DMS153 treated with DMSO at 0.1 percent for 48 hours (cell line): ENCODE data around the gene NPS.

Experiments used
- DNase-seq: peaks from one replicate; lab custom pipeline; 2025; ENCODE audit not compliant: unreplicated experiment; lab: John Stamatoyannopoulos, UW

NPS gene

DNA sequence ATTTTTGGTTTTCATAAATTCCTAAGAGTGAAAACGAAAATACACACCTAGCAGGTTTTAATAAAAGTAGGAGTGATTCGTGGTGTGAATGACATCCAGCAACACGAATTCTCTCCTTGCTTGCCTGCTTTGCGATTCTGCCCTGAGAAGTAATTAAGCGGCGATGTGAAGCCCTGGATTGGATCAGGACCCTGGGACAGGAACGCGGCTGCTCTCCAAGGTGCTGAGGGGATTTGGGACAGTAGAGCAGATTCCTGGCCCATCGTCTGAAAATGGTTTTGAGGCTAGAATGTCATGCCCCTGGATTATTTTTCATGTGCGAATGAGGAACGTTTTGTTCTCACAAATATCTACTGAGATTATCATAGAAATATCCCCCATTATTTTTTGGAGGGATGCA is 7.8 kb downstream of the NPS start:
- DNase-seq, result no peak

GRCh38 chr10:127561647-127562046 is 12.5 kb downstream of the NPS start:
- DNase-seq, result no peak

DNA sequence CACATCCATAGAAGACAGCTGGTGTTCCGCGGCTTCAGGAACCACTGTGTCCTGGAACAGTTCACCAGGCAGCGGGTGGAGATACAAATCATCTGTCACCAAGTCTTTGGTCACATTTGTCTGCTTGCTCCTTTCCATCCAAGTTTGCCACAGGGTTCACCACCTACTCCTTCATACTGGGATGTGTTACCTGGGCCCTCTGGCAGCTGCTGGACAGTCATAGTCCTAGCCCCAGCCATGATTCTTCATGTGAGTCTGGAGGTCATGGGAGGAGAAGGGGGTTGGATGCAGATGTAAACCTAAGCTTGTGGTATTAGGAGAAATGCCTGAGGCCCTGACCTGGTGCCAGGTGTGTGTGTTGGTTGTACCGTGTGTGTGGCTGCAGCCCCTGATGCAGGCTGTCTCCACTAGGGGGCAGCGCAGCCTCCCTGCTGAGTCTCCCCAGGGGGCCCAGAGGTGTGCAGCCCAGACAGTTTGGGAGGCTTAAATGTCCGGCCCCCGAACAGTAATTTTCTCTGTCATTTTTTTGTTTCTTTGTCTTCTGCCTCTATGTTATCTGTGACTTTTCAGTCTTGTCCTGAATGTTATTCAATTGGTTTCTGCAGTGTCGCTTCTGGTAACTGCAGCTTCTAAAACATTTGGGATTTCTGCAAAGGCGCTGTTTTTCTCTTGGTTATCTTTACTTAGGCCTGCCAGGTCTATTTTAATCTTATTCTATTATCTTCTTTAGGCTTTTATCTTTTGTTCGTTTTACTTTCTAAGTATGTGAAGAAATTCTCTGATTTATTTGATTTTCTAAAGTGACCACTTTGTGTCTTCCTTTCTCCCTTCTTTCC is 14.8 kb downstream of the NPS start:
- no peak for DNase-seq

GRCh38 chr10:127564644-127565043 is 15.5 kb downstream of the NPS start:
- no peak for DNase-seq

- no peak for DNase-seq
These were observed 16.5 kb downstream of the NPS start for GRCh38 chr10:127565583-127565982.

GRCh38 chr10:127569210-127569609 is 20.1 kb downstream of the NPS start:
- no peak for DNase-seq

DNA sequence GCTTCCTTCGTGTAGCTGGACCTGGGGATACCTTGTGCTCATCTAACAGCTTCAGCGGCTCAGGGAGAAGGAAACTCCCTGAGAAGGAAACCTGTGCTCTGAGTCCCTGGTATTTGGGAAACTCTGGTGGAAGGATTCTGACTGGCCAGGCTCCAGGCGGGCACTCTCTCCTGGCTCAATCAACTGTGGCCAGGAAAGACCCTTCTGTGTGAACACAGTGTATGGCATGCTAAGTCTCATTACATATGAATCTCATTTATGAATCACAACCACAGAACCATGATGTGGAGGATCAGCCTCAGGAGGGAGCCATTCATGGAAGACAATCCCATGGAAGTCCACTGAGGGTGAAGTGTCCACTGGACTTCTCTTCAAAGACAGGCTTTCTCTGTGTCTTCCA is 20.9 kb downstream of the NPS start:
- no peak for DNase-seq

GRCh38 chr10:127571386-127571785 is 22.3 kb downstream of the NPS start:
- DNase-seq, result no peak

DNA sequence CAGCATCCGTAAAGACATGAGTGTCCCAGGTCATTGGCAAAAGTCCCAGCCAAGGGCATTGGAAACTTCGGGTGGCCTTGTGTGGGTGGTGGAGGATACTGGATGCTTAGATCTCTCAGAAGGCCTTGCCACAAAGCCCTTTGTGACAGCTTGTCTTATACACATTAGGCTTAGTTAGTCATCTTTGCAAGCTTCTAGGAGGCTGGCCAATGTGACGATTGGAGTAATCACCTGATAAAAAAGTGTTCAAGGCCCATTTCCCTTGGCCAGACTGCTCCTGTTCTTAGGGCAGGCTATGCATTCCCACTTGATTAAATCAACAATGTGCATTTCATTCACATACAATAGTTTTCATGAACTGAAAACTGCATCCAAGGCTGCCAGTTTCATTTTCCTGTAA is 26.9 kb downstream of the NPS start:
- DNase-seq, result no peak

DNA sequence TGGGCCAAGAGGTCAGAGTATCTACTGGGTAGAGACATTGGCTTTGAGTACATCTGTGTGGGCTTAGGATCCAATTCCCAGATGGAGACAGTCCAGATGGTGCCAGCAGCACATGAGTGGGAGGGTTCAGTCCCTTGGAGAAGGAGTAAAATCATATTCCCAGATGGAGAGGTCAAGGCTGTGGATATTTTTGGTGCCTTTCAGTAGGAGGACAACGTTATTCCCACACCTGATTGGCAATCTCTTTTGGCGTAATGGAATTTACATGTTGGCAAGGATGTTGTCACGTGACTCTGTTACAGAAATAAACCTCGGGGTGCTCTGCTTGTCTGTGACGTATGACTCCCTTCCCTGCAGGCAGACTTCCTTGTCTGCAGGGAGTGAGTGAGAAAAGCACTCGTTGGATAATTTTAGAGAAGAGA is 27.6 kb downstream of the NPS start:
- no peak for DNase-seq

- DNase-seq, result peak; percentile 29
These were observed 28.5 kb downstream of the NPS start for GRCh38 chr10:127577376-127578258.

DNA sequence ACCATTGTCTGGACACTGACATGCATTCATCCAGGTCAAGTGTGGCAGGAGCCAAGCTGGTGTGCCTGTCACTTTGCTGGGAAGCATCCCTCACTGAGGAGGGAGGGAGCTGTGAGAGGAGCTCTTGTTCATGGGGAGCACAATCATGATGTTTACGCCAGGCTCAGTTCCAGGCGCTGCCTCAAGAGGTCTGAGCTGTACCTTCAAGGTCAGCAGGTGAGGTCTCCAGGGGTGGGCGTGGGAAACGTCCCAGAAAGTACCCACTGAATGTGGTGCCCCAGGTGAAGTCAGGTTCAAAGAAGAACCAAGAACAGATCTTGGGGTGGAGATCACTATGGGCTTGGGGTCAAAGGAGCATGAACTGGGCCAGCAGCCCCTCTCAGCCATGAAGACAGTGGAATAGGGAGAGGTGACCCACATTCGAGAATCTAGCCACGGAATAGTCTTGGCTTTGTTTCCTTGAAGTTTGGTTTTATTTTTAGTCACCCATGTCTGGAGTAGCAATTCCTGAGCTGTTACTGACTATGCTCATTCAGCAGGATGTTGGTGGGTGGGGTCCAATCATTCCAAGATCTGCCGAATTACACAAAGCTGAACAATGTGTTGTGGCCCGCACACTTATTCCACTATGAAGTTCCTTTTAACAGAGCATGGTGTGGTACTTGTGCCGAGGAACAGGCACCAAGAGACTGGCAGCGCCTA is 29.3 kb downstream of the NPS start:
- no peak for DNase-seq

DNA sequence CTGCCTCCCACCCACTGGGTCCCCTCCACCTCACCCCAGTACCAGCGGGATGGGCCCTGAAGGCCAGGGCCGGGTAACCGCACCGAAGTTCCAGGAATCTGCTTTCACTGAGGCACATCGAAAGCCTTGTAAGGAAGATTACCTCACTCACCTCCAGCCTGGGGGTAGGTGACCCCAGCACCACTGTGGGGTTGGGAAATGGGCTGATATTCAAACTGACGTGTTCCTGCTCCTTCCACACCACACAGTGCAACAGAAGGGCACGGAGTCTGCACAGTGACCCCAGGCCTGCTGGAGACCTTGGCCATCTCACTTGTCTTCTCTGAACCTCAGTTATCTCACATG is 29.8 kb downstream of the NPS start:
- no peak for DNase-seq

- DNase-seq, result no peak
These were observed 30.5 kb downstream of the NPS start for GRCh38 chr10:127579640-127580039.

DNA sequence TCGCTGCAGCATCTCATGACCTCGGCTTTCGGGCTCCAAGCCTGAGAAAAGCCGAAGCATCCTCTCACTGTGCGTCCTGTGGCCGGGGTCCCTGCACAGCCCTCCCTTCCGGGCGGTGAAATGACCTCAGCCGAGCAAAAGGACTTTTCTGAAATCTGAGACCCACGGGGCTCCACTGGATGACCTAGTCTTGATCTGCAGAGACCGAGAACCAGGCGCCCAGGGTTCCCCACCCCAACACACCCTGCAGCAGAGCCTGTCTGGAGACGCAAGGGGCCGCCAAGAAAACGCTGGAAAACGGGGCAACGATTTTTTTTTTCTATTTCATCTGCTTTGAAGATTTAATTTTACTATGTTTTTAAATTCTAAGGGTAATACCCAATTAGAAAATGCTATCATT is 31.7 kb downstream of the NPS start:
- no peak for DNase-seq

- no peak for DNase-seq
These were observed 36.5 kb downstream of the NPS start for GRCh38 chr10:127585519-127586023.

DNA sequence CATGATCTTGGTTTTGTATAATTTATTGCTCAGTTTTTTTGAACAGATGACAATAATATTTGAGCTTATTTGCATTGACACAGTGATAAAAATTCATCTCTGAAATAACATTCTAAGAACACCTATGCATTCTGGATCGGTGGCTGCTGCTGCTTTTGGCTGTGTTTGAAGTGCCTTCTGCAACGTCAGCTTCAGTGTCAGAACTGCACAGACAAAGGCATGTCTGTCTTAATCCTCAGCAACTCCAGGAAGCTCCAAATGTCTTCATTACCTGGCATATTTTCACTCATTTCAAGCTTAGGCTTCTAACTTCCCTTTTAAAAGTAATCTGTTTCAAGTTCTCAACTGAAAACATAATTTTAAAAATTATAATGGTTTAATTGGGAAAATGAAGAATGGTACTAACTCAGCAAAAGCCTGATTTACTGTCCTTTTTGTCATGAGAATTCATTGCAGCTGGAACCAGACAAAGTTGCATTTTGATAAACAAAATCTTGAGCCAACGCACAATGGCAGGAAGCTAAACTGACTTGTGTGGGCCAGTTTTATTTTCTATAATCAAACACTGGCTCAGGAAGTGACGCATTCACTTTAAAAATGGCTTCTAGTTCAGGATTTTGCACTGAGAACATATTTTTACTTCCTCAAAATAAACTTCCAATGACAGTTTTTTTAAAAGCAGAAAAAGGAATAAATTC is 38.7 kb downstream of the NPS start:
- no peak for DNase-seq

GRCh38 chr10:127592586-127592985 is 43.5 kb downstream of the NPS start:
- no peak for DNase-seq

GRCh38 chr10:127600479-127600878 is 51.4 kb downstream of the NPS start:
- no peak for DNase-seq
